Measurements from ENCODE around the gene CDH13. TPM values are rescaled to one million over a fixed set of nuclear protein-coding genes. Genes with fewer than 3 reads are reported as not detected.
A peak's percentile ranks its signal among the peaks of the same experiment; 100 is the strongest.

CDH13 gene
- 2.3 and 3.2 TPM in 2 replicates for polyA plus RNA-seq
- polyA minus RNA-seq, result 2.1 and 2.2 TPM in 2 replicates

- Histone ChIP-seq H3K9me2 (ENCODE audit: insufficient read depth, low read length) (no peaks in the 10 kb centered on the region), H4K20me1 (ENCODE audit: insufficient read depth) (no peaks in the 10 kb centered on the region), H3K27me3 (ENCODE audit: insufficient read depth, low read depth, low read length) (peaks cover 51% of the 10 kb centered on the region), H3K4me2 (ENCODE audit: low read length) (peak within 1 kb of the TSS; percentile 64), H3F3A (ENCODE audit: insufficient read depth, low read length, poor library complexity, severe bottlenecking) (no peaks in the 10 kb centered on the region), H2AFZ (ENCODE audit: low read depth, low read length) (no peak within 1 kb of the TSS), H3K79me2 (replicated peaks; ENCODE audit: insufficient read depth, low read length) (no peaks in the 10 kb centered on the region), H3K9ac (ENCODE audit: low read length) (peak within 1 kb of the TSS; percentile 52), H3K9me3 (ENCODE audit: low read length) (peaks cover 6% of the 10 kb centered on the region), H3K36me3 (ENCODE audit: insufficient read depth, low read length) (no peaks in the 10 kb centered on the region), H3K4me3 (ENCODE audit: low read length) (peak within 1 kb of the TSS; percentile 75), H3K27ac (ENCODE audit: low read length) (no peak within 1 kb of the TSS)
- TF ChIP-seq EZH2 (IDR thresholded peaks at IDR 0.05; ENCODE audit: borderline replicate concordance, insufficient read depth, low read length, poor library complexity, severe bottlenecking) (peak; percentile 28), POLR2AphosphoS5 (IDR thresholded peaks at IDR 0.05) (no peak), MXI1 (conservative IDR thresholded peaks at IDR 0.05; ENCODE audit: poor library complexity, severe bottlenecking) (no peak), EP300 (conservative IDR thresholded peaks at IDR 0.05; ENCODE audit: poor library complexity, severe bottlenecking) (no peak), TAF1 (IDR thresholded peaks at IDR 0.05; ENCODE audit: low read depth) (no peak)
Observed at GRCh38 chr16:82626791-82627261, at the start of gene CDH13. CDH13 (plus strand) TSS chr16:82626969.

DNA sequence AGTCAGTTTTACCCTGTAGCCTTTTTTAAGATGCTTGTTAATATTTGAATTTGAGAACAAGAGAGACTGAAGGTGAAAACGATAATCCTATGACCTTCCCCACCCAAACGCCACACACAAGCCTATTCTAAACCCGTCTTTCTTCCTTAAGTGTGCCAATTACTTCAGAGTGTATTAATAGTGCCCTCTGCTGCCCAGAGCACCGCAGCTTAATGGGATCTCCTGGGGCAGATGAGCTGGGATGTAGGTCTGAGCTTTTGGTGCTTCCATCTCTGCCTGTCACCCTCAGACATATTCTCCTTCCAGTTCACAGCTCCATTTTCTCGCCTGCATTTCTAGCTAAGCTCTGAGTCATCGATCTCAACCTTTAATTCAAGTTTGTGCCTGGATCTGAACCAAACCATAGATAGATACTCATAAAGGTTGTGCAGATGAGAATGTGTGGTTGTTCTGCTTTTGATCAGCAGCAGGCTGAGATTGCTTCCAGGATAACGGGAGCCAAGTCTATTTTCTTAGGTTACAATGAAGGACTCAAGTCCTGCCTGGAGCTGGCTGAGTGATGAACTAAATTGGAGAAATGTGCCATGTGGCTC, 46.4 kb upstream of the CDH13 start:
- TF ChIP-seq RAD21 (conservative IDR thresholded peaks at IDR 0.05), result peak; percentile 58
- TF ChIP-seq, protein P1, sequence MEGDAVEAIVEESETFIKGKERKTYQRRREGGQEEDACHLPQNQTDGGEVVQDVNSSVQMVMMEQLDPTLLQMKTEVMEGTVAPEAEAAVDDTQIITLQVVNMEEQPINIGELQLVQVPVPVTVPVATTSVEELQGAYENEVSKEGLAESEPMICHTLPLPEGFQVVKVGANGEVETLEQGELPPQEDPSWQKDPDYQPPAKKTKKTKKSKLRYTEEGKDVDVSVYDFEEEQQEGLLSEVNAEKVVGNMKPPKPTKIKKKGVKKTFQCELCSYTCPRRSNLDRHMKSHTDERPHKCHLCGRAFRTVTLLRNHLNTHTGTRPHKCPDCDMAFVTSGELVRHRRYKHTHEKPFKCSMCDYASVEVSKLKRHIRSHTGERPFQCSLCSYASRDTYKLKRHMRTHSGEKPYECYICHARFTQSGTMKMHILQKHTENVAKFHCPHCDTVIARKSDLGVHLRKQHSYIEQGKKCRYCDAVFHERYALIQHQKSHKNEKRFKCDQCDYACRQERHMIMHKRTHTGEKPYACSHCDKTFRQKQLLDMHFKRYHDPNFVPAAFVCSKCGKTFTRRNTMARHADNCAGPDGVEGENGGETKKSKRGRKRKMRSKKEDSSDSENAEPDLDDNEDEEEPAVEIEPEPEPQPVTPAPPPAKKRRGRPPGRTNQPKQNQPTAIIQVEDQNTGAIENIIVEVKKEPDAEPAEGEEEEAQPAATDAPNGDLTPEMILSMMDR (IDR thresholded peaks at IDR 0.05; ENCODE audit: poor library complexity, severe bottlenecking), result peak; percentile 54
- no peak for TF ChIP-seq POLR2AphosphoS5 (IDR thresholded peaks at IDR 0.05)
- no peak for TF ChIP-seq REST (IDR thresholded peaks at IDR 0.05; ENCODE audit: borderline replicate concordance)
- TF ChIP-seq TAF1 (IDR thresholded peaks at IDR 0.05; ENCODE audit: low read depth), result no peak
- TF ChIP-seq SMC3 (conservative IDR thresholded peaks at IDR 0.05; ENCODE audit: poor library complexity), result peak; percentile 65
- TF ChIP-seq EZH2 (IDR thresholded peaks at IDR 0.05; ENCODE audit: borderline replicate concordance, insufficient read depth, low read length, poor library complexity, severe bottlenecking), result no peak
- no peak for TF ChIP-seq MXI1 (conservative IDR thresholded peaks at IDR 0.05; ENCODE audit: poor library complexity, severe bottlenecking)
- no peak for TF ChIP-seq EP300 (conservative IDR thresholded peaks at IDR 0.05; ENCODE audit: poor library complexity, severe bottlenecking)
- H3K27ac ChIP-seq (ENCODE audit: low read length), result no peak overlapping the region
- H3K4me2 ChIP-seq (ENCODE audit: low read length), result no peak overlapping the region
- H3F3A ChIP-seq (ENCODE audit: insufficient read depth, low read length, poor library complexity, severe bottlenecking), result no peaks in the 10 kb centered on the region
- no peaks in the 10 kb centered on the region for H4K20me1 ChIP-seq (ENCODE audit: insufficient read depth)
- H3K9ac ChIP-seq (ENCODE audit: low read length), result no peak overlapping the region
- no peak overlapping the region for H3K4me3 ChIP-seq (ENCODE audit: low read length)
- H3K27me3 ChIP-seq (ENCODE audit: insufficient read depth, low read depth, low read length), result no peaks in the 10 kb centered on the region
- no peaks in the 10 kb centered on the region for H3K36me3 ChIP-seq (ENCODE audit: insufficient read depth, low read length)
- no peaks in the 10 kb centered on the region for H3K9me3 ChIP-seq (ENCODE audit: low read length)
- H3K9me2 ChIP-seq (ENCODE audit: insufficient read depth, low read length), result no peaks in the 10 kb centered on the region
- H3K79me2 ChIP-seq (replicated peaks; ENCODE audit: insufficient read depth, low read length), result no peaks in the 10 kb centered on the region
- no peak overlapping the region for H2AFZ ChIP-seq (ENCODE audit: low read depth, low read length)

All from neural cell (in vitro differentiated cells).